IPS-15b (cell line): ENCODE measurements around the gene COMMD1.

Experiments
- H3K27me3 ChIP-seq: one replicate; pipeline ENCODE4 v1.6.1; 2013; ENCODE audit warnings: low read length; ENCODE audit not compliant: control insufficient read depth, insufficient read depth
- H3K36me3 ChIP-seq: one replicate; pipeline ENCODE4 v1.6.1; 2013; ENCODE audit warnings: low read length; ENCODE audit not compliant: control insufficient read depth, insufficient read depth
- H3K4me1 ChIP-seq: one replicate; pipeline ENCODE4 v1.6.1; 2013; ENCODE audit warnings: mild to moderate bottlenecking, low read length; ENCODE audit not compliant: control insufficient read depth, insufficient read depth
- H3K4me3 ChIP-seq: one replicate; pipeline ENCODE4 v1.5.1; 2013; ENCODE audit warnings: low read depth, low read length
- H3K9ac ChIP-seq: one replicate; pipeline ENCODE4 v1.6.1; 2013; ENCODE audit warnings: low read depth, mild to moderate bottlenecking, low read length
- H3K9me3 ChIP-seq: one replicate; pipeline ENCODE4 v1.6.1; 2013; ENCODE audit warnings: mild to moderate bottlenecking, low read length; ENCODE audit not compliant: control insufficient read depth, insufficient read depth

Gene COMMD1

DNA sequence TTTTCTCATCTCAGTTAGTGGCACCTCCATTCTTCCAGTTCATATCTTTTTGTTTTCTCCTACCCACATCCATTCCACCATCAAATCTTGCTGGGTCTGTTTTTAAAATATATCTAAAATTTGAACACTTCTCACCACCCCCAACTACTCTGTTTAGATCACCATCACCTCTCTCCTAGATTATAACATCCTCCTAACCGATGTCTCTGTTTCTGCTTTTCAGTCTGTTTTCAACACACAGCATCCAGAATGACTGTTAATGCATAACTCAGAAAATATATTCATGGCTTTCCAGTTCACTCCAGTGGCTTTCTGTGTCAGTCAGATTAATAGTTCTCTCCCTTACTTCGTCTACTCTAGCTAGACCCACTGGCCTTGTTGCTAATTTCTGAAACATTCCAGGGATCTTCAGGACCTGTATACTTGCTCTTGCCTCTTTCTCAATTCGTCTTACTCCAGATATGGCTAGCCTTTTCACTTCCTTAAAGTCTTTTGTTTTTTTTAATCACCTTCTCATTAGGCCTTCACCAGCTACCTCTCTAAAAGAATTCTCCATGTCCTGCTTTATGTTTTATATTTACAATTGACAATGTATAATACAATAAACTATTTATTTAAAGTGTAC is 105.3 kb downstream of the COMMD1 start:
- Histone ChIP-seq H3K27me3 (no peaks in the 10 kb centered on the region), H3K9me3 (no peaks in the 10 kb centered on the region), H3K36me3 (no peaks in the 10 kb centered on the region), H3K4me1 (no peaks in the 10 kb centered on the region), H3K9ac (no peak overlapping the region), H3K4me3 (no peak overlapping the region)

GRCh38 chr2:62013641-62014040 is 108.2 kb downstream of the COMMD1 start:
- no peaks in the 10 kb centered on the region for H3K27me3 ChIP-seq
- no peaks in the 10 kb centered on the region for H3K9me3 ChIP-seq
- H3K4me1 ChIP-seq = no peaks in the 10 kb centered on the region

DNA sequence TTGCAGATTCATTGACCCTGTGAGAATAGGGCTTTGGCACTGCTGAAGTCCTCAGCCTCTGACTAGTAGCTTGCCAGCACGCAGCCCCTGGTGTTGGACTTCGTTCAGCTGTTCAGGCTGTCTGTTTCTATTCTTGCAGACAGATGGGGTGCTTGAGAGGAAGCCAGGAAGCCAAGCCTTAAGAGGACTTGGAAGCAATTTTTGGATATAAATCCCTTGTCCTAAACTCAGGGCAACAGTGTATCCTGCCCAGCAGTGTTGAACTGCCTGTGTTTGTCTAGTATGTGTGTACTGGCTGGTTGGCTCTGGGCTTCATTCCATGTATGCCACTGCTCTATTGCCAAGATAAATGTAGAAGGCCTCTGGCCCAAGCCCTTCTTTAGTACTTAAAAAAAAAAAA is 108.6 kb downstream of the COMMD1 start:
- H3K9ac ChIP-seq = no peak overlapping the region
- no peaks in the 10 kb centered on the region for H3K4me1 ChIP-seq
- no peak overlapping the region for H3K4me3 ChIP-seq
- no peaks in the 10 kb centered on the region for H3K27me3 ChIP-seq
- no peaks in the 10 kb centered on the region for H3K9me3 ChIP-seq
- no peaks in the 10 kb centered on the region for H3K36me3 ChIP-seq

More at GRCh38 chr2:62013641-62014040, 108.2 kb downstream of the COMMD1 start:
- H3K9ac ChIP-seq = no peak overlapping the region
- H3K36me3 ChIP-seq = no peaks in the 10 kb centered on the region
- H3K4me3 ChIP-seq = no peak overlapping the region

DNA sequence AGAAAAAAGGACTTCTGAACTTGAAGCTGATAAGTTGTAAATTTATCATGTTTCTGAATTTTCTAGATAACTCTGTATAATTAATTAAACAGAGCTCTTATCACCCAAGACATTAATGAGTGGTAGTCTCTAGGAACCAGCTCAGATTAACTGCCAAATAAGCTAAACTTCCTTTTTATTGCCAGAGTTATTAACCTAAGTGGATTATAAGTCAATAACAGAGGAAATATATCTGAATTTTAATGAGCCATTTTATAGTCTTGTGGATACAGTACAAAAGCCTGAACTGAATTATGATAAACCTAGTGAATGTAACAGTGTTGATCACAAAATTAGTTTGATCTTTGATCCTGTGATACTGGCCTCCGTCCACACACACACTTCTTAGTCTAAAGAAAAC is 111.5 kb downstream of the COMMD1 start:
- Histone ChIP-seq H3K4me1 (no peaks in the 10 kb centered on the region), H3K4me3 (no peak overlapping the region), H3K9ac (no peak overlapping the region), H3K27me3 (no peaks in the 10 kb centered on the region), H3K36me3 (no peaks in the 10 kb centered on the region), H3K9me3 (no peaks in the 10 kb centered on the region)

GRCh38 chr2:62029910-62030309 is 124.4 kb downstream of the COMMD1 start:
- H3K4me1 ChIP-seq = peaks cover 2% of the 10 kb centered on the region
- no peaks in the 10 kb centered on the region for H3K9me3 ChIP-seq
- no peak overlapping the region for H3K9ac ChIP-seq
- H3K27me3 ChIP-seq = no peaks in the 10 kb centered on the region
- no peaks in the 10 kb centered on the region for H3K36me3 ChIP-seq
- H3K4me3 ChIP-seq = no peak overlapping the region

DNA sequence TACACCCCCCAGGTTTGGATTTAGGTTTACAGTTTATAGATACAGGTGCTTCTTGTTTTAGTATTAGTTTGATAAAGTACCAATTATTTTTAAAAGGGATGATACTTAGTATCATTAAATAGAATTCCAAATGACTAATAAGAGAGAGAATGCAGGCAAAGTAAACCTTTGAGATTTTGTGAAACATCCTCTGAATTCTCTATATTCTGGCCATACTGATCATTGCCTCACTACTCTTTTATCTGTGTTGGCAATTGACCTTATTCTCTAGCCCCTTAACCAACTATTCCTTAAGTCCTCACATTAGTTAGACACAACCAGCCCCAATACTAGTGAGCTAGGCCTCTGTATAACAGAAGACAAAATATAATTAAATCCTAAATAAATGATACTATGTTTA is 125.4 kb downstream of the COMMD1 start:
- H3K27me3 ChIP-seq = no peaks in the 10 kb centered on the region
- H3K4me3 ChIP-seq = no peak overlapping the region
- no peak overlapping the region for H3K9ac ChIP-seq
- peaks cover 2% of the 10 kb centered on the region for H3K4me1 ChIP-seq
- no peaks in the 10 kb centered on the region for H3K36me3 ChIP-seq
- no peaks in the 10 kb centered on the region for H3K9me3 ChIP-seq

GRCh38 chr2:62032096-62032495 is 126.6 kb downstream of the COMMD1 start:
- Histone ChIP-seq H3K9me3 (no peaks in the 10 kb centered on the region), H3K36me3 (no peaks in the 10 kb centered on the region), H3K4me1 (peaks cover 2% of the 10 kb centered on the region), H3K4me3 (no peak overlapping the region), H3K27me3 (no peaks in the 10 kb centered on the region), H3K9ac (no peak overlapping the region)

GRCh38 chr2:62034715-62035114 is 129.2 kb downstream of the COMMD1 start:
- Histone ChIP-seq H3K4me1 (peaks cover 2% of the 10 kb centered on the region), H3K9ac (no peak overlapping the region), H3K36me3 (no peaks in the 10 kb centered on the region), H3K4me3 (no peak overlapping the region), H3K27me3 (no peaks in the 10 kb centered on the region), H3K9me3 (no peaks in the 10 kb centered on the region)

GRCh38 chr2:62036229-62036628 is 130.8 kb downstream of the COMMD1 start:
- no peaks in the 10 kb centered on the region for H3K27me3 ChIP-seq
- no peaks in the 10 kb centered on the region for H3K36me3 ChIP-seq
- H3K9me3 ChIP-seq = no peaks in the 10 kb centered on the region
- H3K4me3 ChIP-seq = no peak overlapping the region
- H3K9ac ChIP-seq = no peak overlapping the region
- H3K4me1 ChIP-seq = peaks cover 2% of the 10 kb centered on the region

DNA sequence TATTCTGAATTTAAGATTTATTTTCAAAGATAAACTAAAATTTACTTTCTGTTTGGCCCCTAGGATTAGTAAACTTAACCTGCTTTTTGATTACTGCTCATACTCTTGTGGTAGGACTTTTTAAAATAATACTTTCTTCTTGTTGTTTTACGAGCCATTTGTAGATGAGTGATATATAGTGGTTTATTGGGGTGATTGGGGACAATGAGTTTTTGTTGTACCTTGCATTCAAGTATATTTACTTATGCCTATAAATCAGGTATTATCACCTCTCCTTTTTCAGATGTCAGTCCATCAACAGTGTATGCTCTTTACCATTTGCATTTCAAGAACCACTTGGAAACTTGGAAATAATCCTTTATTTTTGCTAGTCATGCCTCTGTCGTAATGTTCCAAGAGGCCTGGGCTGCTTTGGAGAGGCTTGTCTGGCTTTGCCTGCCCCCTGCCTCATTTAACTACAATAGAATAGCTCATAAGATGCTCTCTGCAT is 131.3 kb downstream of the COMMD1 start:
- H3K9me3 ChIP-seq = no peaks in the 10 kb centered on the region
- H3K36me3 ChIP-seq = no peaks in the 10 kb centered on the region
- peaks cover under 1% of the 10 kb centered on the region for H3K4me1 ChIP-seq
- no peak overlapping the region for H3K9ac ChIP-seq
- H3K4me3 ChIP-seq = no peak overlapping the region
- no peaks in the 10 kb centered on the region for H3K27me3 ChIP-seq

GRCh38 chr2:62038975-62039771 is 133.7 kb downstream of the COMMD1 start:
- no peaks in the 10 kb centered on the region for H3K36me3 ChIP-seq
- no peaks in the 10 kb centered on the region for H3K27me3 ChIP-seq
- H3K9ac ChIP-seq = no peak overlapping the region
- H3K4me3 ChIP-seq = no peak overlapping the region
- H3K4me1 ChIP-seq = no peaks in the 10 kb centered on the region
- no peaks in the 10 kb centered on the region for H3K9me3 ChIP-seq

- Histone ChIP-seq H3K9me3 (peaks cover 6% of the 10 kb centered on the region), H3K9ac (no peak overlapping the region), H3K4me1 (no peaks in the 10 kb centered on the region)
These were observed 135.5 kb downstream of the COMMD1 start for GRCh38 chr2:62040926-62041325.

More at GRCh38 chr2:62040926-62041325, 135.5 kb downstream of the COMMD1 start:
- Histone ChIP-seq H3K27me3 (no peaks in the 10 kb centered on the region), H3K36me3 (no peaks in the 10 kb centered on the region), H3K4me3 (no peak overlapping the region)
